Loucy (cell line): ENCODE data around the gene BABAM2.

Source experiments
- H2AFZ ChIP-seq: fragments of 200-600 bp; sonication (generic); 2 replicates; pipeline ENCODE4 v1.6.0; 2016; ENCODE audit warnings: antibody characterized with exemption, mild to moderate bottlenecking, low read length, moderate library complexity
- H3F3A ChIP-seq: fragments of 200-600 bp; 2 replicates; pipeline ENCODE4 v1.6.0; 2016; ENCODE audit warnings: antibody characterized with exemption, low read depth, mild to moderate bottlenecking
- H3K27me3 ChIP-seq: fragments of 200-600 bp; sonication (generic); 2 replicates; pipeline ENCODE4 v1.6.1; 2014; ENCODE audit warnings: low read length, mild to moderate bottlenecking; ENCODE audit not compliant: insufficient read depth, poor library complexity, severe bottlenecking
- H3K36me3 ChIP-seq: fragments of 200-600 bp; sonication (generic); 2 replicates; pipeline ENCODE4 v1.6.1; 2016; ENCODE audit warnings: low read length; ENCODE audit not compliant: insufficient read depth
- H3K4me1 ChIP-seq: fragments of 200-600 bp; sonication (generic); 2 replicates; pipeline ENCODE4 v1.5.1; 2014; ENCODE audit warnings: low read length, mild to moderate bottlenecking; ENCODE audit not compliant: insufficient read depth, poor library complexity, severe bottlenecking
- H3K4me2 ChIP-seq: fragments of 200-600 bp; sonication (generic); 2 replicates; pipeline ENCODE4 v1.6.0; 2014; ENCODE audit warnings: antibody characterized with exemption, low read length, low read depth, mild to moderate bottlenecking; ENCODE audit not compliant: poor library complexity, severe bottlenecking
- H3K4me3 ChIP-seq: fragments of 200-600 bp; sonication (generic); 2 replicates; pipeline ENCODE4 v1.5.1; 2014; ENCODE audit warnings: low read length, mild to moderate bottlenecking, mixed read lengths; ENCODE audit not compliant: poor library complexity, severe bottlenecking
- H3K79me2 ChIP-seq: fragments of 200-600 bp; sonication (generic); 2 replicates; pipeline ENCODE4 v1.6.1; 2014; ENCODE audit warnings: low read length; ENCODE audit not compliant: insufficient read depth
- H3K9ac ChIP-seq: fragments of 200-600 bp; sonication (generic); 2 replicates; pipeline ENCODE4 v1.6.0; 2014; ENCODE audit warnings: mild to moderate bottlenecking, low read depth, low read length, moderate library complexity; ENCODE audit not compliant: poor library complexity, severe bottlenecking
- H3K9me2 ChIP-seq: fragments of 200-600 bp; sonication (generic); replicated peaks from 2 replicates; pipeline ENCODE4 v1.6.1; 2016; ENCODE audit warnings: low read depth, low read length, mixed read lengths
- H3K9me3 ChIP-seq: fragments of 200-600 bp; sonication (generic); 2 replicates; pipeline ENCODE4 v1.6.1; 2014; ENCODE audit warnings: mild to moderate bottlenecking, antibody characterized with exemption, low read length, low read depth; ENCODE audit not compliant: insufficient read depth
- H4K20me1 ChIP-seq: fragments of 200-600 bp; sonication (generic); 2 replicates; pipeline ENCODE4 v1.6.0; 2014; ENCODE audit warnings: antibody characterized with exemption, low read length, mild to moderate bottlenecking; ENCODE audit not compliant: insufficient read depth, poor library complexity, severe bottlenecking
- EZH2phosphoT487 ChIP-seq: fragments of 200-600 bp; IDR thresholded peaks from 2 replicates; pipeline ENCODE4 v1.6.1; 2018; ENCODE audit warnings: antibody characterized with exemption, mild to moderate bottlenecking, moderate library complexity, borderline replicate concordance
- TF ChIP-seq, protein P1 (sequence below): fragments of 200-600 bp; sonication (generic); conservative IDR thresholded peaks from 2 replicates; pipeline ENCODE4 v1.5.1; 2014; ENCODE audit warnings: mild to moderate bottlenecking, antibody characterized with exemption, low read length

The BABAM2 gene

DNA sequence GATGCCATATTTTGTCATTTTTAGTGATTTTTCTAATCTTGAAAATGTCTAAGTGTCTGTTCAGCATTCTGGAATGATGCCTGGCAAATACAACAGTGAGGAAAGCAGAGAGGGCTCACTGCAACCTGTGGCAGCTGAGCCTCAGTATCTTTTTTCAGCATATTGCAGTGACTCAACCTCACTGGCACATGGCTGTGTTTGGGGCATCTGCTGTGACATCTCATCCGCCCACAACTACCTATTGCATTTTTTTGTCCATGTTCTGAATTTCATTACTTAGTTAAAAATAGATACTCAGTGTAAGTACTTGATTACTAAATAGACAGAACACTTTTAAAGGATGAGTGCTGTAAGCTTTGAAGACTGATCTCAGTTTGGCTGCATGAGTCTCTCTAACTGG lies 10.7 kb downstream of the BABAM2 start:
- Histone ChIP-seq H3K4me1 (peaks cover 20% of the 10 kb centered on the region), H3K79me2 (no peaks in the 10 kb centered on the region), H2AFZ (no peak overlapping the region), H3K9me2 (no peaks in the 10 kb centered on the region), H3K36me3 (no peaks in the 10 kb centered on the region), H3K4me3 (no peak overlapping the region), H3K4me2 (no peak overlapping the region), H4K20me1 (no peaks in the 10 kb centered on the region), H3K9me3 (no peaks in the 10 kb centered on the region), H3F3A (0 out of 2 replicates have a peak, but pooled peaks cover 5% of the 10 kb centered on the region), H3K9ac (no peak overlapping the region), H3K27me3 (no peaks in the 10 kb centered on the region)
- TF ChIP-seq EZH2phosphoT487 = no peak
- TF ChIP-seq, protein P1, sequence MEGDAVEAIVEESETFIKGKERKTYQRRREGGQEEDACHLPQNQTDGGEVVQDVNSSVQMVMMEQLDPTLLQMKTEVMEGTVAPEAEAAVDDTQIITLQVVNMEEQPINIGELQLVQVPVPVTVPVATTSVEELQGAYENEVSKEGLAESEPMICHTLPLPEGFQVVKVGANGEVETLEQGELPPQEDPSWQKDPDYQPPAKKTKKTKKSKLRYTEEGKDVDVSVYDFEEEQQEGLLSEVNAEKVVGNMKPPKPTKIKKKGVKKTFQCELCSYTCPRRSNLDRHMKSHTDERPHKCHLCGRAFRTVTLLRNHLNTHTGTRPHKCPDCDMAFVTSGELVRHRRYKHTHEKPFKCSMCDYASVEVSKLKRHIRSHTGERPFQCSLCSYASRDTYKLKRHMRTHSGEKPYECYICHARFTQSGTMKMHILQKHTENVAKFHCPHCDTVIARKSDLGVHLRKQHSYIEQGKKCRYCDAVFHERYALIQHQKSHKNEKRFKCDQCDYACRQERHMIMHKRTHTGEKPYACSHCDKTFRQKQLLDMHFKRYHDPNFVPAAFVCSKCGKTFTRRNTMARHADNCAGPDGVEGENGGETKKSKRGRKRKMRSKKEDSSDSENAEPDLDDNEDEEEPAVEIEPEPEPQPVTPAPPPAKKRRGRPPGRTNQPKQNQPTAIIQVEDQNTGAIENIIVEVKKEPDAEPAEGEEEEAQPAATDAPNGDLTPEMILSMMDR = no peak

DNA sequence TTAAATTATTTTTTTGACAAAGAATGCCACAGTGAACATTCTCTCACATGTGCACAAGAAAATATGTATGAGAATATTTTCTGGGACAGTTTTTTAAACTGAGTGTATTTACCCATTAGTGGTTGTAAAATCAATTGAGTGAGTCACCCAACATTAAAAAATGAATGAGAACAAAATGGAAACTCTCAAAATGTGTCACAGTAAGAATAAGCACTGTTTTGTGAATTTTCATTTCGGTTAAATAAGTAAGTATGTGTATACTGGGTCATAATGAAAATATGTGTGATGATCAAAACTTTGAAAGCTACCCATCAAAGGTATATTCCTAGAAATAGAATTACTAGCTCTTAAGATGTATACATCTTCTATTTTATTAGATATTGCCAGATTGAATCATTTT lies 11.6 kb downstream of the BABAM2 start:
- Histone ChIP-seq H3K9me3 (no peaks in the 10 kb centered on the region), H3K36me3 (no peaks in the 10 kb centered on the region), H3F3A (0 out of 2 replicates have a peak, but pooled peaks cover 5% of the 10 kb centered on the region), H3K27me3 (no peaks in the 10 kb centered on the region), H3K4me3 (no peak overlapping the region), H3K9me2 (no peaks in the 10 kb centered on the region), H3K79me2 (no peaks in the 10 kb centered on the region), H3K4me2 (no peak overlapping the region), H3K9ac (no peak overlapping the region), H2AFZ (no peak overlapping the region), H4K20me1 (no peaks in the 10 kb centered on the region), H3K4me1 (peaks cover 17% of the 10 kb centered on the region)
- TF ChIP-seq EZH2phosphoT487 = no peak
- TF ChIP-seq, protein P1 = no peak

DNA sequence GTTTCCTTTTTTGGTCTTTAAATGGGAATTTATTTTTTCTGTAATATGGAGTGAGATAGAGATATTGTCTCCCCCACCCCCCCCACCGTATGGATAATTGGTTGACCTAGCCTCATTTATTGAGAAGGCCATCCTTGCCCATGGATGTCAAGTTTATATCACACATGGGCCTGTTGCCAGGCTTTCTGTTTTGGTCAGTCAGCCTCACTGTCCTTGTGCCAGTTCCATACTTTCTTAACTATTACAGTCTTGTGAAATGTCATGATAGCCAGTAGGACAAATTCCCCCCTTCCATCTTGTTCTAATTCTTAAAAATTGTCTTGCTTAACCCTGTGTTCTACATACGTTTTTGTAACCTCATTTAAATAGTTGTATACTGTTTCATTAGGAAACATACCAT lies 12.5 kb downstream of the BABAM2 start:
- no peaks in the 10 kb centered on the region for H3K27me3 ChIP-seq
- no peaks in the 10 kb centered on the region for H3K36me3 ChIP-seq
- H3K9me3 ChIP-seq = no peaks in the 10 kb centered on the region
- no peaks in the 10 kb centered on the region for H4K20me1 ChIP-seq
- no peaks in the 10 kb centered on the region for H3K79me2 ChIP-seq
- H2AFZ ChIP-seq = no peak overlapping the region
- H3F3A ChIP-seq = no peaks in the 10 kb centered on the region
- no peak overlapping the region for H3K4me3 ChIP-seq
- TF ChIP-seq, protein P1 = no peak
- no peak for TF ChIP-seq EZH2phosphoT487
- no peak overlapping the region for H3K9ac ChIP-seq
- no peak overlapping the region for H3K4me2 ChIP-seq
- H3K4me1 ChIP-seq = peaks cover 8% of the 10 kb centered on the region
- H3K9me2 ChIP-seq = no peaks in the 10 kb centered on the region
